Measurements from ENCODE around the gene TRIM34. TPM values are rescaled to one million over a fixed set of nuclear protein-coding genes. Genes with fewer than 3 reads are reported as not detected.
A peak's percentile ranks its signal among the peaks of the same experiment; 100 is the strongest.

TRIM34 gene
- total and polyA plus RNA-seq, 3 donors from 2014 or later = 6.5 to 7.6 (median 6.5) TPM

DNA sequence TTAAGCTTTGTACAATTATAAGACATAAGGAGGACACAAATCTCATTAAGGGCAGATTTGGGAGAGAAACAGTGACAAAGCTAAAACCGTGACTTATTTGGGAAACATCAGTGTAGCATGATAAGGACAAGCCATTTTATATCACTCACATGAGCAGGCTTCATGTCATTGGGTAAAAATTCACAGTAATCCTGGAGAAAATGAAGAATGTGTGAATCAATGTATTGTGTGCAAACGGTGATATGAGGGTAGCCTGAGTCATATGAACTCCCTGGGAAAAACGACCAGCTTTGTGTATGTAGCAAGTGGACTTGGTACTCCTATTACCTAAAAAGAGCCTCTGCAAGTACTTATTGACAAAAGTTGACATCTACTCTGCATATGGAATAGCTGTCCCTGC lies 6.0 kb upstream of the TRIM34 start:
- Histone ChIP-seq H3K36me3 (ENCODE audit: low read depth, missing control alignments) (no peaks in the 10 kb centered on the region), H3K27me3 (no peaks in the 10 kb centered on the region), H3K27ac (no peak overlapping the region), H3K9me3 (no peaks in the 10 kb centered on the region), H3K4me1 (no peaks in the 10 kb centered on the region), H3K4me3 (no peak overlapping the region)
- DNase-seq = no peak
- WGBS, 2 donors = 79 to 83% methylated on average over 3 of the region's 3 CpGs
- intact Hi-C loops (cut with DNase I; ENCODE audit: low total_unique reads) = no loop called here
- TF ChIP-seq, protein P1, sequence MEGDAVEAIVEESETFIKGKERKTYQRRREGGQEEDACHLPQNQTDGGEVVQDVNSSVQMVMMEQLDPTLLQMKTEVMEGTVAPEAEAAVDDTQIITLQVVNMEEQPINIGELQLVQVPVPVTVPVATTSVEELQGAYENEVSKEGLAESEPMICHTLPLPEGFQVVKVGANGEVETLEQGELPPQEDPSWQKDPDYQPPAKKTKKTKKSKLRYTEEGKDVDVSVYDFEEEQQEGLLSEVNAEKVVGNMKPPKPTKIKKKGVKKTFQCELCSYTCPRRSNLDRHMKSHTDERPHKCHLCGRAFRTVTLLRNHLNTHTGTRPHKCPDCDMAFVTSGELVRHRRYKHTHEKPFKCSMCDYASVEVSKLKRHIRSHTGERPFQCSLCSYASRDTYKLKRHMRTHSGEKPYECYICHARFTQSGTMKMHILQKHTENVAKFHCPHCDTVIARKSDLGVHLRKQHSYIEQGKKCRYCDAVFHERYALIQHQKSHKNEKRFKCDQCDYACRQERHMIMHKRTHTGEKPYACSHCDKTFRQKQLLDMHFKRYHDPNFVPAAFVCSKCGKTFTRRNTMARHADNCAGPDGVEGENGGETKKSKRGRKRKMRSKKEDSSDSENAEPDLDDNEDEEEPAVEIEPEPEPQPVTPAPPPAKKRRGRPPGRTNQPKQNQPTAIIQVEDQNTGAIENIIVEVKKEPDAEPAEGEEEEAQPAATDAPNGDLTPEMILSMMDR (IDR thresholded peaks at IDR 0.05) = no peak
- TF ChIP-seq POLR2A (IDR thresholded peaks at IDR 0.05) = no peak

DNA sequence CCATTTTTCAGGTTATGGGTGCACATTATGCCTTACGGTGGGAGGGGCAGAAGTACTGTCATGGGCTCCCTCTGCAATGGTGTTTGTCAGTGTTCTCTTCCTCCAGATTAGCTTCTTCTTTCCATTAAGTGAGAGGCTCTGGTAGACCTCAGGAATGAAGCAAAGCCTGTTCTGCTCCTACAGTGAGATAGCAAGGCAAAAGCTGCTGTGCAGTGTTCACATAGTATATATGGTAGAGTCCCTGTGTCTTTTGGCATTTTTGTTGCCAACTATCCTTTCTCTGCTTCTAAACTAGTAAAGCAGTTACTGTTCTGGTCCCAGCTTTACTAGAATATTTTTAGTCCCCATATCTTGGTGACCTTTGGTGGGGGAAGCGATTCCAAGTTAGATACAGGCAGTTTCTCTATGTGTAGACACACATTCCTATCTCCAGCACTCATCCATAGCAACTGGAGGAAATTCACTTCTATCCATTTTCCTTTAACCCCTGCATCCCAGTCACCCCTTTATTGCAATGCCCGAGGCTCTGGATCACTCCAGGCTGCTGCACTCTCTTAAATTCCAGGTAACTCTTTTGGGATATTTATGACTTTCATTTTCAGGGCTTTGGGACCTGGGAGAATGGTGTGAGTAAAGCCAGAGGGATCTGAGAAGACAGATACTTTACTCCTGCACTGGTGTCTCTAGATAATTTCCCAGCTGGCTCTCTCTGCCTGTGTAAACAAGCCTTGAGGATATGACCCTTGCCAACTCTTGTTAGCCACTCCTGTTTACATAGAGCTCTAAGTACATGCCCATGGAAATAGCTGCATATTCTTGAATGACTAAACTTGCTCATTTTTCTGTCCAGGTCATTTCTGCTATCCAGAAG lies 3.9 kb upstream of the TRIM34 start:
- intact Hi-C loops (cut with DNase I; ENCODE audit: low total_unique reads) = no loop called here
- no peak overlapping the region for H3K27ac ChIP-seq
- H3K4me3 ChIP-seq = no peak overlapping the region

DNA sequence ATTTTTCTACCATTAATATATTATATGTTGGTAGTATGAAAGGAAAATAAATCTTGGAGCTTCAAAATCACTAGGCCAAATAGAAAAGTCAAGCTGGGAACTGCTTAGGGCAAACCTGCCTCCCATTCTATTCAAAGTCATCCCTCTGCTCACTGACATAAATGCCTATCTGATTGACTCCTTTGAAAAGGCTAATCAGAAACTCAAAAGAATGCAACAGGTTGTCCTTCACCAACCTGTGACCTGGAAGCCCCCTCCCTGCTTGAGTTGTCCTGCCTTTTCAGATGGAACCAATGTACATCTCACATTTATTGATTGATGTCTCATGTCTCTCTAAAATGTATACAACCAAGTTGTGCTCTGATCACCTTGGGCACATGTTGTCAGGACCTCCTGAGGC lies 3.2 kb upstream of the TRIM34 start:
- no peak overlapping the region for H3K27ac ChIP-seq
- H3K4me3 ChIP-seq = no peak overlapping the region
- TF ChIP-seq POLR2A (IDR thresholded peaks at IDR 0.05) = no peak
- TF ChIP-seq, protein P1 (IDR thresholded peaks at IDR 0.05) = no peak
- H3K4me1 ChIP-seq = peaks cover 10% of the 10 kb centered on the region
- H3K9me3 ChIP-seq = no peaks in the 10 kb centered on the region
- no peak for DNase-seq
- H3K27me3 ChIP-seq = no peaks in the 10 kb centered on the region
- intact Hi-C loops (cut with DNase I; ENCODE audit: low total_unique reads) = no loop called here
- H3K36me3 ChIP-seq (ENCODE audit: low read depth, missing control alignments) = no peaks in the 10 kb centered on the region

More for the DNA sequence above, 3.9 kb upstream of the TRIM34 start:
- H3K36me3 ChIP-seq (ENCODE audit: low read depth, missing control alignments) = no peaks in the 10 kb centered on the region
- H3K4me1 ChIP-seq = peaks cover 8% of the 10 kb centered on the region
- H3K27me3 ChIP-seq = no peaks in the 10 kb centered on the region
- DNase-seq = no peak
- H3K9me3 ChIP-seq = no peaks in the 10 kb centered on the region
- 45 to 46% methylated on average over 3 of the region's 3 CpGs for WGBS, 2 donors
- TF ChIP-seq, protein P1 (IDR thresholded peaks at IDR 0.05) = no peak
- no peak for TF ChIP-seq POLR2A (IDR thresholded peaks at IDR 0.05)

DNA sequence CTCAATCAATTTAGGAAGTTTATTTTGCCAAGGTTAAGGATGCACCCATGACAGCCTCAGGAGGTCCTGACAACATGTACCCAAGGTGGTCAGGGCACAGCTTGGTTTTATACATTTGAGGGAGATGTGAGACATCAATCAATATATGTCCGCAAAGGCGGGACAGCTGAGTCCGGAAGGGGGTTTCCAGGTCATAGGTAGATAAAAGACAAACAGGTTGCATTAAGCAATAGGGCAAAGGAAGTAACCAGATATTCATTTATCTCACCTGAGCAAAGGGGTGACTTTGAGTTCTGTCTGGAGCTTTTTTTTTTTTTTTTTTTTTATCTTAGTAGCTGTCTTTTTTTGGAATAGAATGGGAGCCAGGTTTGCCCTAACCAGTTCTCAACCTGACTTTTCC lies 2.0 kb upstream of the TRIM34 start:
- Histone ChIP-seq H3K4me1 (peaks cover 10% of the 10 kb centered on the region), H3K36me3 (ENCODE audit: low read depth, missing control alignments) (no peaks in the 10 kb centered on the region), H3K9me3 (no peaks in the 10 kb centered on the region), H3K4me3 (no peak overlapping the region), H3K27me3 (no peaks in the 10 kb centered on the region), H3K27ac (no peak overlapping the region)
- WGBS, 2 donors = 94 to 96% methylated on average over 3 of the region's 3 CpGs
- no peak for DNase-seq
- TF ChIP-seq POLR2A (IDR thresholded peaks at IDR 0.05) = no peak
- TF ChIP-seq, protein P1 (IDR thresholded peaks at IDR 0.05) = no peak
- intact Hi-C loops (cut with DNase I; ENCODE audit: low total_unique reads) = no loop called here

DNA sequence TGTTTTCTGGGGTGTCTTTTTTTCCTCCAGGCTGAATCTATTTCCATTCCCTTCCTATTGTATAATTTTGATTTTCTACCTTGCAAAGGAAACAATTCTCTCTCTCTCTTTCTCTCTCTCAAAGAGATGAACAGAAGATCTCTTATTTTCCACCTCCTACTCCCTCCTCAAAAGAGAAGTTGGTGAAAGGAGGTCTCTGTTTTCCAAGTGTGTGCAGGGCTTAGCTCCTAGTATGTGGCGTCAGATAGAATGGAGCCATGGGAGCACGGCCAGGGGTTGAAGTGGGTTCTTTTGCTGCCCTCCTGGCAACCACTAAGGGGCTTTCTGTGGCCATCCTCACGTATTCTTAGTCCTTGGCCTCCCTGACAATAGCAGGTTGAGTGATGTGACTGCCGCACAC lies 480 bp downstream of the TRIM34 start:
- H3K36me3 ChIP-seq (ENCODE audit: low read depth, missing control alignments) = no peaks in the 10 kb centered on the region

More for the DNA sequence above, 480 bp downstream of the TRIM34 start:
- H3K4me3 ChIP-seq = peak overlapping the region; percentile 44 to 69
- TF ChIP-seq POLR2A (IDR thresholded peaks at IDR 0.05) = no peak
- TF ChIP-seq, protein P1 (IDR thresholded peaks at IDR 0.05) = no peak
- no peaks in the 10 kb centered on the region for H3K27me3 ChIP-seq
- peaks cover 10% of the 10 kb centered on the region for H3K4me1 ChIP-seq
- 21 to 36% methylated on average over 4 of the region's 4 CpGs for WGBS, 2 donors
- H3K9me3 ChIP-seq = no peaks in the 10 kb centered on the region
- peak; percentile 20 for DNase-seq
- peak overlapping the region; percentile 69 to 75 for H3K27ac ChIP-seq
- intact Hi-C loops (cut with DNase I; ENCODE audit: low total_unique reads) = no loop called here

Data from testis (tissue), 3 donors.